AG09319 (cell line): ENCODE data around the gene EN2.

ENCODE experiments used
- DNase-seq: peaks from one replicate; pipeline ENCODE4 v3.0.0-alpha.2; 2010; ENCODE audit warnings: low read depth; ENCODE audit errors: extremely low read depth
- TF ChIP-seq, protein P1 (sequence below): IDR thresholded peaks from 2 replicates; pipeline ENCODE4 v1.5.1; 2011; ENCODE audit warnings: low read depth, mild to moderate bottlenecking, inconsistent platforms, low read length, moderate library complexity

The EN2 gene

GRCh38 chr7:155422599-155423336, 35.2 kb upstream of the EN2 start:
- TF ChIP-seq, protein P1, sequence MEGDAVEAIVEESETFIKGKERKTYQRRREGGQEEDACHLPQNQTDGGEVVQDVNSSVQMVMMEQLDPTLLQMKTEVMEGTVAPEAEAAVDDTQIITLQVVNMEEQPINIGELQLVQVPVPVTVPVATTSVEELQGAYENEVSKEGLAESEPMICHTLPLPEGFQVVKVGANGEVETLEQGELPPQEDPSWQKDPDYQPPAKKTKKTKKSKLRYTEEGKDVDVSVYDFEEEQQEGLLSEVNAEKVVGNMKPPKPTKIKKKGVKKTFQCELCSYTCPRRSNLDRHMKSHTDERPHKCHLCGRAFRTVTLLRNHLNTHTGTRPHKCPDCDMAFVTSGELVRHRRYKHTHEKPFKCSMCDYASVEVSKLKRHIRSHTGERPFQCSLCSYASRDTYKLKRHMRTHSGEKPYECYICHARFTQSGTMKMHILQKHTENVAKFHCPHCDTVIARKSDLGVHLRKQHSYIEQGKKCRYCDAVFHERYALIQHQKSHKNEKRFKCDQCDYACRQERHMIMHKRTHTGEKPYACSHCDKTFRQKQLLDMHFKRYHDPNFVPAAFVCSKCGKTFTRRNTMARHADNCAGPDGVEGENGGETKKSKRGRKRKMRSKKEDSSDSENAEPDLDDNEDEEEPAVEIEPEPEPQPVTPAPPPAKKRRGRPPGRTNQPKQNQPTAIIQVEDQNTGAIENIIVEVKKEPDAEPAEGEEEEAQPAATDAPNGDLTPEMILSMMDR, result no peak
- no peak for DNase-seq

- TF ChIP-seq, protein P1, result no peak
Observed at GRCh38 chr7:155423337-155424285, 34.3 kb upstream of the EN2 start.

GRCh38 chr7:155424301-155425010, 33.5 kb upstream of the EN2 start:
- no peak for DNase-seq
- TF ChIP-seq, protein P1, result no peak

More at GRCh38 chr7:155423337-155424285, 34.3 kb upstream of the EN2 start:
- no peak for DNase-seq

DNA sequence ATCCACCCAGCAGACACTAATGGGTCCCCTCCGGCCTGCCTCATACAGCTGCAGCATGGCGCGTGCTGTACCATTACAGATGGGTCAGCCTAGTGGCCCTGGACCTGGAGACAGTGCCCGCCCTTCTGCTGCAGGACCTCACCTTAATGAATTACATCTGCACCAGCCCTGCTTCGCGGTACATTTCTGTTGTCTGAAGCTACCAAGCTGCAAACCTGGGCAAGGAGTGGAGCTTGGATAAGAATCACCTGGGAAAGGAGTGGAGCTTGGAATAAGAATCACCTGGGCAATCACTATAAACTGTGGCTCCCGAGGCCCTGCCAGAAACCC, 33.0 kb upstream of the EN2 start:
- DNase-seq, result no peak
- TF ChIP-seq, protein P1, result no peak

GRCh38 chr7:155425887-155426286, 32.0 kb upstream of the EN2 start:
- DNase-seq, result no peak
- TF ChIP-seq, protein P1, result no peak

GRCh38 chr7:155426543-155427410, 31.2 kb upstream of the EN2 start:
- TF ChIP-seq, protein P1, result no peak
- no peak for DNase-seq
